GM19455 (cell line): ENCODE measurements around the gene GDF10.

Experiments
- ATAC-seq: cut with Tn5 transposase; IDR thresholded peaks from one replicate; pipeline ENCODE4 v1.9.1; 2021; ENCODE audit not compliant: unreplicated experiment

GDF10 gene

DNA sequence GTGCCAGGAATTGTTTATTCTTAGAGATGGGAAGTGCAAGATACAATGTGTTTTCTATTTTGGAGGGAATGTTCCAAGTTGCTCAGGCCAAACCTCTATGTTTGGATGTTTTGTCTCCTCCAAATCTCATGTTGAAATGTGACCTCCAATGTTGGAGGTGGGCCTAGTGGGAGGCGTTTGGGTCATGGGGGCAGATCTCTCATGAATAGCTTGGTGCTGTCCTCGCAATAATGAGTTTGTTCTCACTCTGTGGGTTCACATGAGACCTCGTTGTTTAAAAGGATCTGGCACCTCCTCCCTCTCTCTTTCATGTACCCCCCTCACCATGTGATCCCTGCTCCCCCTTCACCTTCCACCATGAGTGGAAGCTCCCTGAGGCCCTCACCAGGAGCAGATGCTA lies 8.3 kb upstream of the GDF10 start:
- no peak for ATAC-seq

- no peak for ATAC-seq
These were observed 5.9 kb upstream of the GDF10 start for GRCh38 chr10:47294057-47294456.

DNA sequence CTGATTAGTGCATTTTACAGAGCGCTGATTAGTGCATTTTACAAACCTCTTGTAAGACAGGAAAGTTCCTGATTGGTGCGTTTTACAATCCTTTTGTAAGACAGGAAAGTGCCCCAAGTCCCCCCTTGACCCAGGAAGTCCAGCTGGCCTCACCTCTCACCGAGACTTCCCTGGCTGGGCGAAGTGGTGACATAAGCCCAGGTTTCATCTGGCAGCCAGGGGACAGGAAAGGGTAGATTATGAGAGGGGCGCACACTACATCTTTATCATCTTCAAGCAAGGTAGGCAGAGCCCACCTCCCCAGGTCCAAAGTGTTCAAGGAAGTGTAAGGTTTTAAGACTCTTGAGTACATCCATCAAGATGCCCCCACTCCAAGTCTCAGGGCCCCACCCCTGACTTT lies 5.5 kb upstream of the GDF10 start:
- ATAC-seq: no peak

DNA sequence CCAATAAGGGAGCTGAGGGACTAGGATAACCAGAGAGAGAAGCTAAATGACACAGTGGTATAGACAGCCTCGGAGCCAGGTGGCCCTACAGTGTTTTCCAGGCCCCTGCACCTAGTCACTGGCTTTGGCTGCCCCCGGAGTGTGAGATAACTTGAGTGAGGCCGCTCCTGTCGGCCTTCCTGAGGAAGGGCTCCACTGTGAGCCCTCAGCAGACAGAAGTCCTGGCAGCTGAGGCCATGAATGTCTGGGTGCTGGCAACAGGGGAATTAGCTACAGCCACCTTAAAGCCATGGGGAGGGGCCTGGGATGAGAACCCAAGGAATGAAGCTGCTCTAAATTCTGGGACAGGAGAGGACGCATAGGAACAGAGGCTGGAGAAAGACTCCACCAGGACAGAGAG lies 4.6 kb upstream of the GDF10 start:
- ATAC-seq: no peak

- ATAC-seq: no peak
These were observed 3.7 kb upstream of the GDF10 start for GRCh38 chr10:47296156-47296894.

GRCh38 chr10:47296941-47297340 lies 3.1 kb upstream of the GDF10 start:
- no peak for ATAC-seq

- ATAC-seq: no peak
These were observed 2.0 kb upstream of the GDF10 start for GRCh38 chr10:47297866-47298540.

GRCh38 chr10:47298715-47299114 lies 1.3 kb upstream of the GDF10 start:
- no peak for ATAC-seq

DNA sequence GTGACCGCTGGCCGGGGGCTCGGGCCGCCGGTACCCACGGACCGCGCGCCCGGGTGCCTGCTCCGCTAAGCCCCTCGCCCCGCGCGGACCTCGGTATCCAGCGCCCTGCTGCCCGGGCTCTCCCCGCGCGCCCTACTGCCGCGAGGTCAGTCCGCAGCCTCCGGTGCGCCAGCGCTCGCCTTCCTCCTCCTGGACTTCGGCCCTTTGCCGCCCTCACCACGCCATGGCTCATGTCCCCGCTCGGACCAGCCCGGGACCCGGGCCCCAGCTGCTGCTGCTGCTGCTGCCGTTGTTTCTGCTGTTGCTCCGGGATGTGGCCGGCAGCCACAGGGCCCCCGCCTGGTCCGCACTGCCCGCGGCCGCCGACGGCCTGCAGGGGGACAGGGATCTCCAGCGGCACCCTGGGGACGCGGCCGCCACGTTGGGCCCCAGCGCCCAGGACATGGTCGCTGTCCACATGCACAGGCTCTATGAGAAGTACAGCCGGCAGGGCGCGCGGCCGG lies 483 bp downstream of the GDF10 start:
- ATAC-seq: no peak

- no peak for ATAC-seq
These were observed 1.8 kb downstream of the GDF10 start for GRCh38 chr10:47301833-47302232.

DNA sequence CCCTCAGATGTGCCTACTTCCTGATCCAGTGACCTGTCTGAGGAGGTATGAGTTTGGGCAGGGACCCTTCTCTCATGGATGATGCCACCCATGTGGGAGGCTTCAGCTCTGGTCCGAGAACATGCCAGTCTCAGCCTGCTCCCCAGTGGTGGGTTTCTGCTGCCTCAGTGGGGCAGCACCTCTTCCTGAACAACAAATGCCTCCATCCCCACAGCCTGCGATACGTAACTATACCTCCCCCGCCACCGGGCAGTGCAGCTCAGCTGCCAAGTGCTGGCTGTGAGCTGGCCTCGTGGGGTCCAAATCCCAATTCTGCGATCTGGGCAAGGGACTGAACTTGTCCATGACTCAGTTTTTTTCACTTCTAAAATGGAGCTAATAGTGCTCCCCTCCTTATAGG lies 3.1 kb downstream of the GDF10 start:
- ATAC-seq: no peak

DNA sequence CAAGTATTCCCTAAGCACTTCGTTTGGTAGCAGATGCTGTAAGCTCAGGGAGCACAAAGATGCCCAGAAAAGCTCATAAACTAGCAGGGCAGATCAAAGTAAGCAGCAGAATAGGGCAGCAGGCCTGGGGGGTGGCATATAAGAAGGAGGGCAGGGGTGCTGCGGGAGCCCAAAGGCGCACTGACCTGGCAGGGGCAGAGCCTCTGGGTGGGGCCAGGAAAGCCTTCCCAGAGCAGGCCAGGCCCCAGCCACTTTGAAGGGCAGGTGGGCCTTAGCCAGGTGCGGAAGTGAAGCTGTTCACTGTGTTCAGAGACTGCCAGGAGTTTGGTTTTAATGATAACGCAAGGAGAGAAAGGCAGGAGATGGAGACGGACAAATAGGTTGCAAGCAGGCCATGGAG lies 3.9 kb downstream of the GDF10 start:
- no peak for ATAC-seq

GRCh38 chr10:47305566-47305965 lies 5.6 kb downstream of the GDF10 start:
- no peak for ATAC-seq

DNA sequence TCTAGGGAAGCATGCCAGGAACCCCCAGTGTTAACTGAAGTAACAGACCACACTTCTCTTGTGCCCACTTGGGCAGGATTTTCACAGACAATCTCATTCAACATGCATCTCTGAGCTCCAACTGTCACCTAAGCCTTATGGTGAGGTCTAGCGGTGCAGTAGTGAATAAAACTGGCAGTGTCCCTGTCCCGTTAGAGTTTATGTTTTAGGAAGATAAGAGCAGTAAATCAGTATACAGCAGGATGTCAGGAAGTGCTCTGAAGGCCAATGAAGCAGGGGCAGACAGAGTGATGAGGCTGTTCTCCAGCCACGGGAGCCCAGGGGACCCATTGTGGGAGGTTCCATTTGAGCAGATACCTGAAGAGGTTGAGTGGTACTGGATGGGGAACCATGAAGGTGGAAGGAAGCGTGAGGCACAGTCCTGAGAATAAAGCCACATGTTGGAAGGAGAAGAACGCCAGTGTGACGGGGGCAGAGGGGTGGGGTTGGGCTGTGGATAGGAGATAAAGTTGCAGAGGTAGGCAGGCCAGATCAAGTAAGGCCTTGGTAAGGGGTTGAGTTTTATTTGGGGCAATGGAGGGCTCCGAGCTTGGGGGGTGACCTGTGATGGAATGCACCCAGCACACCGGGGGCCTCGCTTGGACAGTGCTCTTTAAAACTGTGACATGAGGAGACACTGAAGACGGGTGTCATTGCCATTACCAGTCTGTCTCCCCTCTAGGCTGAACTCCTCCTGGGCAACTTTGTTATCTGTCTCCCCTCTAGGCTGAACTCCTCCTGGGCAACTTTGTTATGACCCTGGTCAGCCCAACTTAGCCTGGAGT lies 6.6 kb downstream of the GDF10 start:
- ATAC-seq: no peak

DNA sequence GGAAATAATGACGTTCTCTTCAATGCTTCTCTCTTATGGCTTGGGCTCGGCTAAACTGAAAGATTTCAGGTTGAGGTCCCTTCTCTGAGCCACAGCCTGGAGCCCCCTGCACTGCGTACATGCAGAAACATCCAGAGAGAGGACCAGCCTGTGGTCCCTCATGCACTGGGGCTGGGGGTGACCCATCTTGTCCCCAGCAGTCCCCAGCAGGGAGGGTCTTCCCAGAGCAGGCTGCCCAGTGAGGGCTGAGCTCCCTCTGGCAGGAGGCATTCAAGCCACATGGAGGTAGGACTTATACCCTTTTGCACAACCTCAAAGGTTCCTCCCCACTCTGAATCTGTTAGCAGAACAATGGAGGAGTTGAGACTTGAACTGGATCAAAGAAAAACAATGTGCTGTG lies 7.4 kb downstream of the GDF10 start:
- no peak for ATAC-seq

- ATAC-seq: no peak
These were observed 8.8 kb downstream of the GDF10 start for GRCh38 chr10:47308775-47309174.

DNA sequence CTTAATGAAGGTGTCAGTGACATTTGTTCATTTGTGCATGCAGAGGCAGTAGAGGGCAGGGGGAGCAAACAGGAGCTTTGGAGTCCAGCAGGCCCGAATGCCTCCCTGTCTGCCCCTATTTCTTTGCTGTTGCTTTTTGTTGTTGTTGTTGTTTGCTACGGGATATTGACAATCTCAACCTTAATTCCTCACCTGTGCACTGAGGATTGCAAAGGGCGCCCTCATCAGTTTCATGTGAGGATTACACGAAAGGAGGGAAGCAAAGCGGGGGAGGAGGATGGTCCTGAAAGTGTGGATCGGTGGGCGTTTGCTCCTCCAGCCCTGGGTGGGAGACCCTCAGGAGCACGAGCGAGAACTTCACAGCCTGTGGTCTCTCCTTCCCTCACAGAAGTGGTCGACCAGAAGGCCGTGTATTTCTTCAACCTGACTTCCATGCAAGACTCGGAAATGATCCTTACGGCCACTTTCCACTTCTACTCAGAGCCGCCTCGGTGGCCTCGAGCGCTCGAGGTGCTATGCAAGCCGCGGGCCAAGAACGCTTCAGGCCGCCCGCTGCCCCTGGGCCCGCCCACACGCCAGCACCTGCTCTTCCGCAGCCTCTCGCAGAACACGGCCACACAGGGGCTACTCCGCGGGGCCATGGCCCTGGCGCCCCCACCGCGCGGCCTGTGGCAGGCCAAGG lies 9.6 kb downstream of the GDF10 start:
- ATAC-seq: no peak

- no peak for ATAC-seq
These were observed 10.1 kb downstream of the GDF10 start for GRCh38 chr10:47310090-47310505.

GRCh38 chr10:47311193-47311931 lies 11.4 kb downstream of the GDF10 start:
- ATAC-seq: no peak

- ATAC-seq: no peak
These were observed 12.1 kb downstream of the GDF10 start for GRCh38 chr10:47311932-47312662.
